ENCODE measurements around the gene FAM181A. TPM values are rescaled to one million over a fixed set of nuclear protein-coding genes. Genes with fewer than 3 reads are reported as not detected.
A peak's percentile ranks its signal among the peaks of the same experiment; 100 is the strongest.

Gene FAM181A
- total RNA-seq, 2 donors from 2014 or later = not detected

DNA sequence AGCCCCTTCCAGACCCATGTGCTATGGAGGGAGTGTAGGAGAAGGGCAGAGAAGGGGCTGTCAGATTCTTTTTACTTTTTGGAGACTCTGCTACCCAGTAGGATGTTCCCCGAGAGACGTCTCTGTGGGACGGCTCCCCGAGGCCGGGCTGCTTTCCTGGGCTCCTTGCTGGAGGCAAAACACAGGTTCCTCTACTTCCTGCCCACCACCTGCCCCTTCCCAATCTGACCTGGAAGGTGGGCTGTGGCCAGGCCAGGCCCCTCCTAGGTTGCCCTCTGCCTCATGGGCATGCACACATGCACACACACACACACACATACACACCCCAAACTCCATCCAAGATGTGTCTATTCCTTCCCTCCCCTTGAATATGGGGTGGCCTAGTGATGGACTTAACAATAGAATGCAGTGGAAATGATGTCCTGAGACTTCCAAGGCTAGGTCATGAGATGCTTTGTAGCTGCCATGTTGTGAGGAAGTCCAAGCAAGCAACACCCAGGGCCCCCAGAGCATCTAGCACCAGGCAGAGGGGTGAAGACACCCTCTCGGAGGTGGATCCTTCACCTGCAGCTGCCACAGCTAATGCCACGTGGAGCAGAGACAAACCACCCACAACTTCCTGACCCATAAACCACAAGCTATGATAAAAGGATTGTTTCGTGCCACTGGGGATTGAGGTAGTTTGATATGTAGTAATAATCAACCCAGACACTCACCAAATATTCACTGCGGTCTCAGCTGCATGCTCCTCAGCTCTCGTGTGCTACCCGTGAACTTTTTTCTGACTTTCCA is 50.8 kb downstream of the FAM181A start:
- DNase-seq = peak; percentile 81 to 89
- H3K27me3 Mint-ChIP-seq (ENCODE audit: low read depth) = no peaks in the 10 kb centered on the region
- peaks cover 95% of the 10 kb centered on the region for H3K4me1 Mint-ChIP-seq (ENCODE audit: low read depth)
- H3K9me3 Mint-ChIP-seq = peaks cover 1 to 6% of the 10 kb centered on the region in 2 donors
- H3K4me3 Mint-ChIP-seq = peak overlapping the region; percentile 80 to 82
- peaks cover 11 to 28% of the 10 kb centered on the region in 2 donors for H3K36me3 Mint-ChIP-seq (ENCODE audit: insufficient read depth in 2 of 2)
- peak overlapping the region; percentile 92 for H3K27ac Mint-ChIP-seq
- peak; percentile 80 to 87 for ATAC-seq (replicated peaks in 1 of 2)

DNA sequence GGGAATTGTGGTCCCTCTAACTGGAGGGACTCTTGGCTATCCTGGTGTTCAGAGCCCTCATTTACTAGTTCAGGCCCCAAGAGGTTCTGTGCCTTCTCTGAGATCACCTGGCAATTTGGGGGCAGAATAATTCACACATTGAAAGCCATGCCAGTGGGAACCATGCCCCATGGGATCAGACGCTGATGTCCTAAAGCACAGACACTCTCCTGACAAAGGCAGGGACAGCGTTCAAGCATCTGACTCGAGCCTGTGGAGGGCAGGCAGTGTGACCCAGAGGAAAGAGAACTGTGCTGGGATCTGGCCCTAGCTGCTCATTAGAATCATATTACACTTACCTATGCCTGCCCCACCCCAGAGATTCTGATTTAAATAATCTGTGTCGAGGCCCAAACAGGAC is 51.6 kb downstream of the FAM181A start:
- Mint-ChIP-seq H3K27me3 (ENCODE audit: low read depth) (no peaks in the 10 kb centered on the region), H3K4me3 (peak overlapping the region; percentile 55 to 82), H3K9me3 (peaks cover 1 to 6% of the 10 kb centered on the region in 2 donors), H3K27ac (peak overlapping the region; percentile 92), H3K36me3 (ENCODE audit: insufficient read depth in 2 of 2) (peaks cover 11 to 26% of the 10 kb centered on the region in 2 donors), H3K4me1 (ENCODE audit: low read depth) (peaks cover 87% of the 10 kb centered on the region)
- DNase-seq = no peak
- no peak for ATAC-seq (replicated peaks in 1 of 2)

Other genes starting within 250 kb of the FAM181A start
- not detected for gene PRIMA1, start 138.9 kb upstream of the FAM181A start, total RNA-seq
- 10 to 100 TPM; 43.3 to 45.6 TPM for gene ASB2, start 49.2 kb downstream of the FAM181A start, total RNA-seq
- 1 to 10 TPM; 1.6 to 2.2 TPM for gene CCDC197, start 70.0 kb downstream of the FAM181A start, total RNA-seq
- gene OTUB2, start 99.0 kb downstream of the FAM181A start, total RNA-seq = 1 to 10 TPM; 1.9 to 2.1 TPM
- 100 to 1,000 TPM; 193 to 197 TPM for gene DDX24, start 153.9 kb downstream of the FAM181A start, total RNA-seq
- 10 to 100 TPM; 59.6 to 71.4 TPM for gene IFI27L1, start 154.0 kb downstream of the FAM181A start, total RNA-seq
- gene IFI27, start 183.4 kb downstream of the FAM181A start, total RNA-seq = 1 to 10 TPM; 5.1 to 7.7 TPM
- gene IFI27L2, start 202.3 kb downstream of the FAM181A start, total RNA-seq = 10 to 100 TPM; 52.0 to 66.0 TPM
- gene PPP4R4, start 247.0 kb downstream of the FAM181A start, total RNA-seq = 1 to 10 TPM; 6.2 to 9.5 TPM